NCI-H2029 (cell line): ENCODE measurements around the gene SPTBN5.

Experiments
- DNase-seq: peaks from one replicate; lab custom pipeline; 2025; lab: John Stamatoyannopoulos, UW

Gene SPTBN5

GRCh38 chr15:41926185-41927056, 32.6 kb upstream of the SPTBN5 start:
- DNase-seq: no peak

- no peak for DNase-seq
These were observed 31.3 kb upstream of the SPTBN5 start for GRCh38 chr15:41925086-41925608.

GRCh38 chr15:41923401-41923997, 29.6 kb upstream of the SPTBN5 start:
- DNase-seq: no peak

- no peak for DNase-seq
These were observed 28.5 kb upstream of the SPTBN5 start for GRCh38 chr15:41922353-41922752.

- no peak for DNase-seq
These were observed 27.8 kb upstream of the SPTBN5 start for GRCh38 chr15:41921639-41922038.

- DNase-seq: no peak
These were observed 27.3 kb upstream of the SPTBN5 start for GRCh38 chr15:41921167-41921566.

GRCh38 chr15:41919954-41920538, 26.2 kb upstream of the SPTBN5 start:
- no peak for DNase-seq

- DNase-seq: no peak
These were observed 25.5 kb upstream of the SPTBN5 start for GRCh38 chr15:41919201-41919820.

- DNase-seq: no peak
These were observed 24.8 kb upstream of the SPTBN5 start for GRCh38 chr15:41918506-41919126.

- no peak for DNase-seq
These were observed 24.0 kb upstream of the SPTBN5 start for GRCh38 chr15:41917767-41918430.

- no peak for DNase-seq
These were observed 21.6 kb upstream of the SPTBN5 start for GRCh38 chr15:41915255-41915994.

- DNase-seq: no peak
These were observed 20.6 kb upstream of the SPTBN5 start for GRCh38 chr15:41914411-41914810.

- DNase-seq: no peak
These were observed 19.4 kb upstream of the SPTBN5 start for GRCh38 chr15:41913256-41913655.

- DNase-seq: no peak
These were observed 18.0 kb upstream of the SPTBN5 start for GRCh38 chr15:41911691-41912345.

GRCh38 chr15:41908736-41909461, 15.0 kb upstream of the SPTBN5 start:
- DNase-seq: no peak

- no peak for DNase-seq
These were observed 13.3 kb upstream of the SPTBN5 start for GRCh38 chr15:41907141-41907540.

GRCh38 chr15:41906608-41907007, 12.8 kb upstream of the SPTBN5 start:
- no peak for DNase-seq

- DNase-seq: no peak
These were observed 11.4 kb upstream of the SPTBN5 start for GRCh38 chr15:41905036-41905793.

GRCh38 chr15:41904541-41905005, 10.7 kb upstream of the SPTBN5 start:
- DNase-seq: no peak
